Calu3 (cell line): Measurements from ENCODE around the gene TTLL13. TPM values are rescaled to one million over a fixed set of nuclear protein-coding genes. Genes with fewer than 3 reads are reported as not detected.

Experiments used
- BruUV-seq: library from RNA; stranded (reverse); fragments of 400-500 nt; replicated peaks from 2 replicates; lab custom pipeline; 2021; lab: Mats Ljungman, UMichigan
- CTCF ChIA-PET: fragments of 300-600 bp; sonication (Branson Sonifier 250); formaldehyde crosslinking; loops from one replicate; lab custom pipeline; 2022; ENCODE audit warnings: antibody characterized with exemption; lab: Charles Lee
- DNase-seq: peaks from one replicate; pipeline ENCODE4 v3.0.0; 2022
- H3K27ac Mint-ChIP-seq: one replicate; pipeline ENCODE4 v1.8.0; 2022; ENCODE audit warnings: mixed read lengths; ENCODE audit not compliant: unreplicated experiment
- H3K27me3 Mint-ChIP-seq: one replicate; pipeline ENCODE4 v1.8.0; 2022; ENCODE audit warnings: mixed read lengths; ENCODE audit not compliant: unreplicated experiment
- H3K36me3 Mint-ChIP-seq: one replicate; pipeline ENCODE4 v1.8.0; 2022; ENCODE audit warnings: mild to moderate bottlenecking, moderate library complexity, mixed read lengths; ENCODE audit not compliant: insufficient read depth, unreplicated experiment
- H3K4me1 Mint-ChIP-seq: one replicate; pipeline ENCODE4 v1.8.0; 2022; ENCODE audit warnings: mild to moderate bottlenecking, low read depth, mixed read lengths; ENCODE audit not compliant: unreplicated experiment
- H3K4me3 Mint-ChIP-seq: one replicate; pipeline ENCODE4 v1.8.0; 2022; ENCODE audit warnings: mild to moderate bottlenecking, low read depth, moderate library complexity, mixed read lengths; ENCODE audit not compliant: unreplicated experiment
- H3K9me3 Mint-ChIP-seq: one replicate; pipeline ENCODE4 v1.8.0; 2022; ENCODE audit warnings: low read depth, mixed read lengths; ENCODE audit not compliant: unreplicated experiment
- intact Hi-C: fragments of 100-400 bp; cut with micrococcal nuclease; formaldehyde crosslinking; loops from one replicate; pipeline ENCODE4 v1.10.0; 2022; ENCODE audit not compliant: unreplicated experiment
- total RNA-seq: library from RNA; stranded (reverse); gene quantifications from 2 replicates; pipeline ENCODE4 v1.2.3, GENCODE V29; 2022
- TF ChIP-seq, protein P1 (sequence below): fragments of 200-600 bp; IDR thresholded peaks from one replicate; pipeline ENCODE4 v1.8.0; 2022; ENCODE audit warnings: antibody characterized with exemption; ENCODE audit not compliant: unreplicated experiment

TTLL13 gene
- total RNA-seq, 1 experiment from 2014 or later = 0.71 TPM

DNA sequence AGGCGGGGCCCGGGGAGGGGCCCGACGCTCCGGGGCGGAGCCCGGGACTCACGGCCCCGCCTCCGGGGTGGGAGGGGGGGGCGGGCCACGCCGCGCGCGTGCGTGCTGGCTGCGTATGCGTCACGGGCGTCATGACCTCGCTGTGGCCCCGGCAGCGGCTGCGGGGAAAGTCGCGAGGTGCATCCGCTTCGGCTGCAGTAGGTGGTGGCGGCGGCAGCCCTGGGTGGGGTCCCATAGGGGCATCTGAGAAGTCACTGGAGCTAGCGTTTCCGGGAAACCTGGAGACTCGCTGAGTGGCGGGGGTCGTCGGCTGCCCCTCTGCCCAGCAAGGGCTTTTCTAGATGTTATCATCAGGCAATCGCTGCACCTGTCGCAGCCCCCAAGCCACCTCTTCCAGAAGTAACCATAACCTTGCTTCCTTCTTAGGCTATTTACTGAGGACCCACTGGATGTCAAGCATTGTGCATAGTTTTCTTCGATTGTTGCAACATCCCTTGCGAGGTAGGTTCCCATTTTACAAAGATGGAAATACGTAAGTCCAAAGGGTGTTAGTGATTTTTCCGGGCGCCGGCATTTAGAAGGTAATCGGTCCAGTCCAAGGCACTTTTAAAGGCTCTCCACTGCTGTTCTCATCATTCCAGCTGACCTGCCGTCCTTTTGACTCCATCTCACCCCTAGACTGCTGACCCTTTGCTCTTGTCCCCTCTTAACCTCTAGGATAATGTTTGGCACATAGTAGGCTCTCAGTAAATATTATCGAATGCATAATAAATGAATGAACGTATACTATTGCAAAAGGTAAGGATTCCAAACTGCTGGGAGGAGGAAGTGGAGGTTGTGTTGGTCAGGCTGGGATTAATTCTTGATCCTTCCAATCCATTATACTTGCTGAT lies 15.0 kb upstream of the TTLL13 start, which contains the start of gene GDPGP1:
Gene GDPGP1, plus strand, starts transcription at position 114 of the 893 bp plus-strand sequence. CDS start 6,700 bp downstream, outside the sequence.
- BruUV-seq = TSS peak; percentile 74

DNA sequence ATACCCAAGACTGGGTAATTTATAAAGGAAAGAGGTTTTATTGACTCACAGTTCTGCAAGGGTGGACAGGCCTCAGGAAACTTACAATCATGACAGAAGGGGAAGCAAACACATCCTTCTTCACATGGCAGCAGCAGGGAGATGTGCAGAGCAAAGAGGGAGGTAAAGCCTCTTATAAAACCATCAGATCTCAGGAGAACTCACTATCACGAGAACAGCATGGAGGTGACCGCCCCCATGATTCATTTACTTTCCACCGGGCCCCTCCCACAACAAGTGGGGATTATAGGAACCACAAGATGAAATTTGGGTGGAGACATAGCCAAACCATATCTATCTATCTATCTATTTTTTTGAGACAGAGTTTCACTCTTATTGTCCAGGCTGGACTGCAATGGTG lies 10.0 kb upstream of the TTLL13 start:
- no peaks in the 10 kb centered on the region for H3K9me3 Mint-ChIP-seq
- BruUV-seq = no TSS peak
- intact Hi-C loops = no loop called here
- TF ChIP-seq, protein P1, sequence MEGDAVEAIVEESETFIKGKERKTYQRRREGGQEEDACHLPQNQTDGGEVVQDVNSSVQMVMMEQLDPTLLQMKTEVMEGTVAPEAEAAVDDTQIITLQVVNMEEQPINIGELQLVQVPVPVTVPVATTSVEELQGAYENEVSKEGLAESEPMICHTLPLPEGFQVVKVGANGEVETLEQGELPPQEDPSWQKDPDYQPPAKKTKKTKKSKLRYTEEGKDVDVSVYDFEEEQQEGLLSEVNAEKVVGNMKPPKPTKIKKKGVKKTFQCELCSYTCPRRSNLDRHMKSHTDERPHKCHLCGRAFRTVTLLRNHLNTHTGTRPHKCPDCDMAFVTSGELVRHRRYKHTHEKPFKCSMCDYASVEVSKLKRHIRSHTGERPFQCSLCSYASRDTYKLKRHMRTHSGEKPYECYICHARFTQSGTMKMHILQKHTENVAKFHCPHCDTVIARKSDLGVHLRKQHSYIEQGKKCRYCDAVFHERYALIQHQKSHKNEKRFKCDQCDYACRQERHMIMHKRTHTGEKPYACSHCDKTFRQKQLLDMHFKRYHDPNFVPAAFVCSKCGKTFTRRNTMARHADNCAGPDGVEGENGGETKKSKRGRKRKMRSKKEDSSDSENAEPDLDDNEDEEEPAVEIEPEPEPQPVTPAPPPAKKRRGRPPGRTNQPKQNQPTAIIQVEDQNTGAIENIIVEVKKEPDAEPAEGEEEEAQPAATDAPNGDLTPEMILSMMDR = no peak
- H3K4me3 Mint-ChIP-seq = no peak overlapping the region
- CTCF ChIA-PET = no interaction called here
- peaks cover 10% of the 10 kb centered on the region for H3K4me1 Mint-ChIP-seq
- no peak for DNase-seq
- H3K27me3 Mint-ChIP-seq = no peaks in the 10 kb centered on the region
- peaks cover 42% of the 10 kb centered on the region for H3K36me3 Mint-ChIP-seq
- no peak overlapping the region for H3K27ac Mint-ChIP-seq

More for the DNA sequence above, 15.0 kb upstream of the TTLL13 start, which contains the start of gene GDPGP1:
- Mint-ChIP-seq H3K27ac (peak within 1 kb of the TSS; percentile 77), H3K4me3 (peak within 1 kb of the TSS; percentile 77), H3K4me1 (peaks cover 30% of the 10 kb centered on the region), H3K9me3 (no peaks in the 10 kb centered on the region), H3K36me3 (peaks cover 84% of the 10 kb centered on the region), H3K27me3 (no peaks in the 10 kb centered on the region)
- no peak for DNase-seq
- CTCF ChIA-PET = interaction anchor here (0.6 to 3.4 kb wide), 14 partner anchors 13 to 91 kb away, joined by 3 to 28 read pairs (median 4); partner anchors contain the start of genes NGRN and TTLL13
- TF ChIP-seq, protein P1 = no peak
- intact Hi-C loops = no loop called here

DNA sequence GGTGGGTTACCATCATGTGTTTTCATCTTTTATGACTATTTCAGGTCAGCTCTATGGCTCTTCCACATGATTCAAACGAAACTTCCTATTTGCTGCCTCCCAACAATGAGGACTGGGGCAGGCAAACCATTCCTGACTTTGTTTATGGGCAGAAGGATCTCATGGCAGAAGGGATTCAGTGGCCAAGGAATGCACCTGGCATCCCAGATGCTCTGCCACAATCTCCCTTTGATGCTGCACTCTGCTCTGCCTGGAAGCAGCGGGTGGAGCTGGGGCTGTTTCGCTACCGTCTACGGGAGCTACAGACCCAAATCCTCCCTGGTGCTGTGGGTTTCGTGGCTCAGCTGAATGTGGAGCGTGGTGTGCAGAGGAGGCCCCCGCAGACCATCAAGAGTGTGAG lies 8.5 kb upstream of the TTLL13 start:
- Mint-ChIP-seq H3K4me1 (no peaks in the 10 kb centered on the region), H3K36me3 (peaks cover 32% of the 10 kb centered on the region), H3K4me3 (no peak overlapping the region), H3K27me3 (no peaks in the 10 kb centered on the region), H3K27ac (no peak overlapping the region), H3K9me3 (no peaks in the 10 kb centered on the region)
- intact Hi-C loops = no loop called here
- TF ChIP-seq, protein P1 = no peak
- no peak for DNase-seq
- CTCF ChIA-PET = no interaction called here
- BruUV-seq = no TSS peak

DNA sequence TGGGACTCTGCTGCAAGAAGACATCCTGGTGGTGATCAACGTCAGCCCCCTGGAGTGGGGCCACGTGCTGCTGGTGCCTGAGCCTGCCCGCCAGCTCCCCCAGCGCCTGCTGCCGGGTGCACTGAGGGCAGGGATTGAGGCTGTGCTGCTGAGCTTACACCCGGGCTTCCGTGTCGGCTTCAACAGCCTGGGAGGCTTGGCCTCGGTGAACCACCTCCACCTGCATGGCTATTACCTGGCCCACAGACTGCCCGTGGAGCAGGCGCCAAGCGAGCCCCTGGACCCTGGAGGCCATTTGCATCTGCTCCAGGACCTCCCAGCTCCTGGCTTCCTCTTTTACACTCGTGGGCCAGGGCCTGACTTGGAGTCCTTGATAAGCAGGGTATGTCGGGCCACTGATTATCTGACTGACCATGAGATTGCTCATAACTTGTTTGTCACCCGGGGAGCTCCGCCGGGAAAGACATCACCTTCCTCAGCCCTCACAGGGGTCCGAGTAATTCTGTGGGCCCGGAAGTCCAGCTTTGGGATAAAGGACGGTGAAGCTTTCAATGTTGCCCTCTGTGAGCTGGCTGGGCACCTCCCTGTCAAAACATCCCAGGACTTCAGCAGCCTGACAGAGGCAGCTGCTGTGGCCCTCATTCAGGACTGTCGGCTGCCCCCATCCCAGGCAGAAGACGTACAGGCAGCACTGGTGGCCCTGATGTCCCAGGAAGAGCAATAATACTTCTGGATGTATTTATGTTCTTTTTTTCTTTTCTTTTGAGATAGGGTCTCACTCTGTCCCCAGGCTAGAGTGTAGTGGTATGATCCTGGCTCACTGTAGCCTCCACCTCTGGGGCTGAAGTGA lies 7.8 kb upstream of the TTLL13 start:
- DNase-seq = no peak
- H3K27ac Mint-ChIP-seq = no peak overlapping the region
- H3K36me3 Mint-ChIP-seq = peaks cover 24% of the 10 kb centered on the region
- H3K27me3 Mint-ChIP-seq = no peaks in the 10 kb centered on the region
- TF ChIP-seq, protein P1 = no peak
- H3K9me3 Mint-ChIP-seq = no peaks in the 10 kb centered on the region
- H3K4me3 Mint-ChIP-seq = no peak overlapping the region
- BruUV-seq = no TSS peak
- intact Hi-C loops = no loop called here
- CTCF ChIA-PET = no interaction called here
- H3K4me1 Mint-ChIP-seq = no peaks in the 10 kb centered on the region
